Liver (tissue), 9 donors: ENCODE results near the gene NLRP9. TPM values are rescaled to one million over a fixed set of nuclear protein-coding genes. Genes with fewer than 3 reads are reported as not detected.

Source experiments
- DNase-seq: peaks from one replicate; pipeline ENCODE4 v3.0.0-alpha.2; 2017; ENCODE audit warnings: low spot score
- H3K27ac ChIP-seq, 2 donors: one replicate each; pipeline ENCODE4 v1.7.0; 2013; ENCODE audit warnings: inconsistent platforms in 2 of 2, low read length in 2 of 2, control low read depth in 1 of 2, low read depth in 1 of 2, mild to moderate bottlenecking in 1 of 2
- H3K27me3 ChIP-seq, 4 donors: one replicate each; pipeline versions ENCODE4 v1.6.1 to v1.7.0; 2013; ENCODE audit warnings: low read length in 3 of 4, inconsistent platforms in 1 of 4, mild to moderate bottlenecking in 1 of 4, moderate library complexity in 1 of 4; ENCODE audit not compliant: control insufficient read depth in 4 of 4, insufficient read depth in 4 of 4
- H3K36me3 ChIP-seq, 4 donors: one replicate each; pipeline versions ENCODE4 v1.6.1 to v1.7.0; 2013; ENCODE audit warnings: low read length in 3 of 4, mild to moderate bottlenecking in 3 of 4, low read depth in 1 of 4, moderate library complexity in 1 of 4; ENCODE audit not compliant: control insufficient read depth in 4 of 4, insufficient read depth in 3 of 4
- H3K4me1 ChIP-seq, 4 donors: one replicate each; pipeline versions ENCODE4 v1.6.1 to v1.7.0; 2013; ENCODE audit warnings: low read length in 3 of 4, mild to moderate bottlenecking in 3 of 4, moderate library complexity in 1 of 4; ENCODE audit not compliant: control insufficient read depth in 4 of 4, insufficient read depth in 4 of 4
- H3K4me3 ChIP-seq, 3 donors: one replicate each; pipeline versions ENCODE4 v1.6.1 to v1.7.0; 2013; ENCODE audit warnings: low read length in 3 of 3, control low read depth in 1 of 3, low read depth in 1 of 3, mild to moderate bottlenecking in 1 of 3
- H3K9ac ChIP-seq, 2 donors: one replicate each; pipeline ENCODE4 v1.7.0; 2013; ENCODE audit warnings: low read length in 2 of 2, mild to moderate bottlenecking in 2 of 2, moderate library complexity in 2 of 2, control low read depth in 1 of 2, low read depth in 1 of 2
- H3K9me3 ChIP-seq, 4 donors: one replicate each; pipeline versions ENCODE4 v1.6.1 to v1.7.0; 2013; ENCODE audit warnings: low read length in 3 of 4; ENCODE audit not compliant: control insufficient read depth in 4 of 4
- ATF3 ChIP-seq: IDR thresholded peaks from 2 replicates; pipeline ENCODE4 v1.6.1; 2016; ENCODE audit warnings: antibody characterized with exemption
- EGR1 ChIP-seq, 2 donors: IDR thresholded peaks; 2 replicates each; pipeline ENCODE4 v1.6.1; 2016 to 2018; ENCODE audit warnings: antibody characterized with exemption in 2 of 2, low read depth in 2 of 2
- FOXA1 ChIP-seq: IDR thresholded peaks from 2 replicates; pipeline ENCODE4 v1.6.1; 2016; ENCODE audit warnings: antibody characterized with exemption
- FOXA2 ChIP-seq: IDR thresholded peaks from 2 replicates; pipeline ENCODE4 v1.6.1; 2016; ENCODE audit warnings: antibody characterized with exemption
- GABPA ChIP-seq, 2 donors: IDR thresholded peaks in 1 of 2; conservative IDR thresholded peaks in 1 of 2; 2 replicates each; pipeline ENCODE4 v1.6.1; 2016; ENCODE audit warnings: antibody characterized with exemption in 2 of 2, mild to moderate bottlenecking in 1 of 2, moderate library complexity in 1 of 2
- HNF4G ChIP-seq: IDR thresholded peaks from 2 replicates; pipeline ENCODE4 v1.6.1; 2016; ENCODE audit warnings: antibody characterized with exemption
- JUND ChIP-seq, 2 donors: IDR thresholded peaks; 2 replicates each; pipeline ENCODE4 v1.6.1; 2016; ENCODE audit warnings: antibody characterized with exemption in 2 of 2
- NR2F2 ChIP-seq: IDR thresholded peaks from 2 replicates; pipeline ENCODE4 v1.6.1; 2016; ENCODE audit warnings: antibody characterized with exemption
- RAD21 ChIP-seq, 2 donors: IDR thresholded peaks; 2 replicates each; pipeline ENCODE4 v1.6.1; 2016; ENCODE audit warnings: antibody characterized with exemption in 2 of 2, mild to moderate bottlenecking in 2 of 2
- RXRA ChIP-seq, 2 donors: IDR thresholded peaks; 2 replicates each; pipeline ENCODE4 v1.6.1; 2017 to 2018; ENCODE audit warnings: antibody characterized with exemption in 2 of 2, mild to moderate bottlenecking in 1 of 2
- SP1 ChIP-seq: IDR thresholded peaks from 2 replicates; pipeline ENCODE4 v1.6.1; 2018; ENCODE audit warnings: antibody characterized with exemption, mild to moderate bottlenecking
- TAF1 ChIP-seq: conservative IDR thresholded peaks from 2 replicates; pipeline ENCODE4 v1.6.1; 2016; ENCODE audit warnings: antibody characterized with exemption, mild to moderate bottlenecking
- YY1 ChIP-seq: IDR thresholded peaks from 2 replicates; pipeline ENCODE4 v1.6.1; 2016; ENCODE audit warnings: antibody characterized with exemption, mild to moderate bottlenecking
- WGBS: extraction: QIAGEN DNeasy Blood & Tissue Kit; methylation state at CpG from one replicate; pipeline ENCODE4 v1.1.7; 2013; 5-methylcytosine and 5-hydroxymethylcytosine counted together
- polyA plus RNA-seq, 2 donors: library from polyadenylated mRNA; stranded (reverse) in 1 of 2; unstranded in 1 of 2; fragments of 200-250 nt in 1 of 2; fragments of >200 nt in 1 of 2; fragmentation: Nextera tagmentation in 1 of 2; extraction: Ambion mirVana in 1 of 2; gene quantifications; one replicate each; pipeline versions ENCODE4 v1.2.1 to v1.2.3, GENCODE V29; 2013 to 2015
- total RNA-seq, 2 donors: library from RNA; depleted of rRNA; stranded (reverse); fragments of >200 nt; gene quantifications; one replicate each; pipeline ENCODE4 v1.2.3, GENCODE V29; 2014
- TF ChIP-seq, protein P1 (sequence below): IDR thresholded peaks from 2 replicates; pipeline ENCODE4 v1.6.1; 2016; ENCODE audit warnings: antibody characterized with exemption, mild to moderate bottlenecking
- TF ChIP-seq, protein P2 (sequence below): IDR thresholded peaks from 2 replicates; pipeline ENCODE4 v1.6.1; 2016; ENCODE audit warnings: antibody characterized with exemption
- TF ChIP-seq, protein P3 (sequence below): IDR thresholded peaks from 2 replicates; pipeline ENCODE4 v1.6.1; 2016; ENCODE audit warnings: antibody characterized with exemption
- donor health status: healthy.
- donor health status: healthy.
- donor health status: healthy.
- donor health status: healthy.
- donor health status: healthy.

NLRP9 gene
- total and polyA plus RNA-seq, 4 donors: not detected

DNA sequence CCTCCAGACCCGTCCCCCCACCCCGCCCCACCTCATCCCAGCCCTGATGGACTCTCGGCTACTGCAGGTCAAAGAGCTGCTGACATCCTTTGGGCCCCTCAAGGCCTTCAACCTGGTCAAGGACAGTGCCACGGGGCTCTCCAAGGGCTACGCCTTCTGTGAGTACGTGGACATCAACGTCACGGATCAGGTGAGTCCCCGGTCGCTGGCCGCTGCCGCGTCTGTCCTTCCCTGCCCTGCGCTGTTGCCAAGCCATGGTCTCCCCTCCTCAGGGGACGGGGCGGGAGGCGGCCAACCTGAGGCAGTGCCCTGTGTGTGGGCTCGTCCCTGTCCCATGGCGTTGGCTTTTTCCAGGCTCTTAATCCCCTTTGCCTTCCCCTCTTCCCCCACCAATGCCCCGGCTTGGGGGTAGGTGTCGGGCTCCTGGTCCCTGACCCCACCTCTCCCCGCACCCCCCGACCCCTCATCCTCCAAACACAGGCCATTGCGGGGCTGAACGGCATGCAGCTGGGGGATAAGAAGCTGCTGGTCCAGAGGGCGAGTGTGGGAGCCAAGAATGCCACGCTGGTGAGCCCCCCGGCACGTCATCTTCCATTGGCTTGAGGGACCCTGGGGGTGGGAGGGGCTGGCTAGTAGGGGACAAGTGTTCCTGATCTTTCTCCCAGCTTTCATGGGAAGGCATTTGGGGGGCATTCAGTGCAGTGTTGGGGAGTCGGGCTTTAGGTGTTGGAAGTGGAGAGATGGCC, 69.4 kb downstream of the NLRP9 start (continued):
- TF ChIP-seq EGR1 (IDR thresholded peaks at IDR 0.05; ENCODE audit: low read depth in 2 of 2) (no peak), SP1 (no peak)

- Histone ChIP-seq H3K9ac (no peak overlapping the region), H3K27me3 (no peaks in the 10 kb centered on the region), H3K9me3 (no peaks in the 10 kb centered on the region), H3K27ac (no peak overlapping the region), H3K4me1 (peaks cover 0 to 12% (median 0%) of the 10 kb centered on the region in 4 donors), H3K4me3 (no peak overlapping the region), H3K36me3 (peaks cover 22 to 70% (median 56%) of the 10 kb centered on the region in 4 donors)
- TF ChIP-seq FOXA2 (no peak), RXRA (IDR thresholded peaks at IDR 0.05) (no peak)
- no peak for DNase-seq
- whole genome bisulfite sequencing: 75% methylated on average over 11 of the region's 11 CpGs
These were observed 70.2 kb downstream of the NLRP9 start for GRCh38 chr19:55667958-55668357.

DNA sequence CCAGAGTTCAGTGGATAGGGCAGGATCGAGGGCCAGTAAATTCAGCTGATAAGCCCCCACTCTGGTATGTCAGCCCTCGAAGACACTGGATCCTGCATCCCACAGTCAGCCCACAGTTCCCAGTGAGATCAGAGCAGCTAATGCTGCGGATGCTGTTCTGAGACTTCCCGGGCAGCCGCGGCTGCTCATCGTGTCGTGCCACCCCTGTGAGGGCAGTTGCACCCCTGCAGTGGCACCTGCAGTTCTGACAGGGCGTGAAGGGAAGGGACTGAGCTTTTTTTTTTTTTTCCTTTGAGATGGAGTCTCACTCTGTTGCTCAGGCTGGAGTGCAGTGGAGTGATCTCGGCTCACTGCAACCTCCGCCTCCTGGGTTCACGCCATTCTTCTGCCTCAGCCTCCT, 70.7 kb downstream of the NLRP9 start:
- H3K27me3 ChIP-seq: no peaks in the 10 kb centered on the region
- peaks cover 25 to 75% (median 60%) of the 10 kb centered on the region in 4 donors for H3K36me3 ChIP-seq
- no peak overlapping the region for H3K9ac ChIP-seq
- no peak overlapping the region for H3K4me3 ChIP-seq
- WGBS: 95% methylated on average over 12 of the region's 12 CpGs
- H3K9me3 ChIP-seq: no peaks in the 10 kb centered on the region
- DNase-seq: no peak
- H3K4me1 ChIP-seq: peaks cover 0 to 12% (median 0%) of the 10 kb centered on the region in 4 donors
- H3K27ac ChIP-seq: no peak overlapping the region
- no peak for TF ChIP-seq GABPA (IDR thresholded peaks at IDR 0.05 in 1 of 2, conservative IDR thresholded peaks at IDR 0.05 in 1 of 2)
- TF ChIP-seq, protein P1, sequence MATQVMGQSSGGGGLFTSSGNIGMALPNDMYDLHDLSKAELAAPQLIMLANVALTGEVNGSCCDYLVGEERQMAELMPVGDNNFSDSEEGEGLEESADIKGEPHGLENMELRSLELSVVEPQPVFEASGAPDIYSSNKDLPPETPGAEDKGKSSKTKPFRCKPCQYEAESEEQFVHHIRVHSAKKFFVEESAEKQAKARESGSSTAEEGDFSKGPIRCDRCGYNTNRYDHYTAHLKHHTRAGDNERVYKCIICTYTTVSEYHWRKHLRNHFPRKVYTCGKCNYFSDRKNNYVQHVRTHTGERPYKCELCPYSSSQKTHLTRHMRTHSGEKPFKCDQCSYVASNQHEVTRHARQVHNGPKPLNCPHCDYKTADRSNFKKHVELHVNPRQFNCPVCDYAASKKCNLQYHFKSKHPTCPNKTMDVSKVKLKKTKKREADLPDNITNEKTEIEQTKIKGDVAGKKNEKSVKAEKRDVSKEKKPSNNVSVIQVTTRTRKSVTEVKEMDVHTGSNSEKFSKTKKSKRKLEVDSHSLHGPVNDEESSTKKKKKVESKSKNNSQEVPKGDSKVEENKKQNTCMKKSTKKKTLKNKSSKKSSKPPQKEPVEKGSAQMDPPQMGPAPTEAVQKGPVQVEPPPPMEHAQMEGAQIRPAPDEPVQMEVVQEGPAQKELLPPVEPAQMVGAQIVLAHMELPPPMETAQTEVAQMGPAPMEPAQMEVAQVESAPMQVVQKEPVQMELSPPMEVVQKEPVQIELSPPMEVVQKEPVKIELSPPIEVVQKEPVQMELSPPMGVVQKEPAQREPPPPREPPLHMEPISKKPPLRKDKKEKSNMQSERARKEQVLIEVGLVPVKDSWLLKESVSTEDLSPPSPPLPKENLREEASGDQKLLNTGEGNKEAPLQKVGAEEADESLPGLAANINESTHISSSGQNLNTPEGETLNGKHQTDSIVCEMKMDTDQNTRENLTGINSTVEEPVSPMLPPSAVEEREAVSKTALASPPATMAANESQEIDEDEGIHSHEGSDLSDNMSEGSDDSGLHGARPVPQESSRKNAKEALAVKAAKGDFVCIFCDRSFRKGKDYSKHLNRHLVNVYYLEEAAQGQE: no peak
- TF ChIP-seq FOXA2: no peak

DNA sequence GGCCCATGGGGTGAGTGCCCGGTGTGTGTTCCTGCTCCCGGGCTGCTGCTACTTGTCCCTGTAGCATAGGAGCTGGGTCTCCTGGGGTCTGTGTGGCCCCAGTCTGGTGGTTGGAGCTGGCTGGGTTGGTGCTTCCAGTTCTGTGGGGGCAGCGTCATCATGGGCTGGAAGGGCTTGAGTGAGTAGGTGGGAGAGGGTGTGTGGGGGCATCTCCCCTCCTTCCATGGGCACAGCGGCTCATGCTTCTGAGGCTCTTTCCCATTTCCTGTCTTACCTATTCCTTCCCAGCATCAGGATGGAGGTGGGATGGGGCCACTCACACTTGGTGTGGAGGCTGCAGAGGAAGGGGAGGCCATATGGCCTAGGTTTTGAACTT, 71.2 kb downstream of the NLRP9 start:
- DNase-seq: no peak
- Histone ChIP-seq H3K27ac (no peak overlapping the region), H3K4me3 (no peak overlapping the region), H3K36me3 (peaks cover 27 to 75% (median 62%) of the 10 kb centered on the region in 4 donors), H3K27me3 (no peaks in the 10 kb centered on the region), H3K9me3 (no peaks in the 10 kb centered on the region), H3K4me1 (peaks cover 0 to 12% (median 0%) of the 10 kb centered on the region in 4 donors), H3K9ac (no peak overlapping the region)
- 99% methylated on average over 4 of the region's 4 CpGs for WGBS
- TF ChIP-seq EGR1 (IDR thresholded peaks at IDR 0.05; ENCODE audit: low read depth in 2 of 2) (no peak), HNF4G (no peak), JUND (IDR thresholded peaks at IDR 0.05) (no peak), FOXA1 (no peak), RAD21 (IDR thresholded peaks at IDR 0.05) (no peak), NR2F2 (no peak), TAF1 (no peak), FOXA2 (no peak), ATF3 (no peak), GABPA (IDR thresholded peaks at IDR 0.05 in 1 of 2, conservative IDR thresholded peaks at IDR 0.05 in 1 of 2) (no peak), YY1 (no peak), RXRA (IDR thresholded peaks at IDR 0.05) (no peak)
- TF ChIP-seq, protein P2, sequence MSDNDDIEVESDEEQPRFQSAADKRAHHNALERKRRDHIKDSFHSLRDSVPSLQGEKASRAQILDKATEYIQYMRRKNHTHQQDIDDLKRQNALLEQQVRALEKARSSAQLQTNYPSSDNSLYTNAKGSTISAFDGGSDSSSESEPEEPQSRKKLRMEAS: no peak
- TF ChIP-seq, protein P3, sequence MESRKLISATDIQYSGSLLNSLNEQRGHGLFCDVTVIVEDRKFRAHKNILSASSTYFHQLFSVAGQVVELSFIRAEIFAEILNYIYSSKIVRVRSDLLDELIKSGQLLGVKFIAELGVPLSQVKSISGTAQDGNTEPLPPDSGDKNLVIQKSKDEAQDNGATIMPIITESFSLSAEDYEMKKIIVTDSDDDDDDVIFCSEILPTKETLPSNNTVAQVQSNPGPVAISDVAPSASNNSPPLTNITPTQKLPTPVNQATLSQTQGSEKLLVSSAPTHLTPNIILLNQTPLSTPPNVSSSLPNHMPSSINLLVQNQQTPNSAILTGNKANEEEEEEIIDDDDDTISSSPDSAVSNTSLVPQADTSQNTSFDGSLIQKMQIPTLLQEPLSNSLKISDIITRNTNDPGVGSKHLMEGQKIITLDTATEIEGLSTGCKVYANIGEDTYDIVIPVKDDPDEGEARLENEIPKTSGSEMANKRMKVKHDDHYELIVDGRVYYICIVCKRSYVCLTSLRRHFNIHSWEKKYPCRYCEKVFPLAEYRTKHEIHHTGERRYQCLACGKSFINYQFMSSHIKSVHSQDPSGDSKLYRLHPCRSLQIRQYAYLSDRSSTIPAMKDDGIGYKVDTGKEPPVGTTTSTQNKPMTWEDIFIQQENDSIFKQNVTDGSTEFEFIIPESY: no peak
- TF ChIP-seq, protein P1: no peak
